Activated CD8-positive, alpha-beta memory T cell treated with anti-CD3 and anti-CD28 coated beads, Interleukin-2, amount 50 U/mL, for 48 hours (primary cell): Measurements from ENCODE around the gene JAG2.

Experiments used
- DNase-seq: peaks from one replicate; pipeline ENCODE4 v3.0.0-alpha.2; 2020

Gene JAG2

GRCh38 chr14:105203057-105203531 is 34.5 kb upstream of the JAG2 start:
- peak; percentile 88 for DNase-seq

GRCh38 chr14:105201925-105202513 is 33.4 kb upstream of the JAG2 start:
- DNase-seq = peak; percentile 72

- no peak for DNase-seq
These were observed 32.8 kb upstream of the JAG2 start for GRCh38 chr14:105201156-105201924.

- DNase-seq = no peak
These were observed 32.1 kb upstream of the JAG2 start for GRCh38 chr14:105200641-105201040.

GRCh38 chr14:105200074-105200473 is 31.5 kb upstream of the JAG2 start:
- DNase-seq = no peak

- no peak for DNase-seq
These were observed 30.5 kb upstream of the JAG2 start for GRCh38 chr14:105199093-105199492.

GRCh38 chr14:105198588-105198987 is 30.0 kb upstream of the JAG2 start:
- no peak for DNase-seq

- no peak for DNase-seq
These were observed 28.6 kb upstream of the JAG2 start for GRCh38 chr14:105197211-105197641.

- no peak for DNase-seq
These were observed 27.8 kb upstream of the JAG2 start for GRCh38 chr14:105196265-105196960.

GRCh38 chr14:105195522-105196264 is 27.1 kb upstream of the JAG2 start:
- DNase-seq = no peak

GRCh38 chr14:105195051-105195450 is 26.5 kb upstream of the JAG2 start:
- no peak for DNase-seq

- DNase-seq = no peak
These were observed 25.6 kb upstream of the JAG2 start for GRCh38 chr14:105193916-105194782.

- no peak for DNase-seq
These were observed 24.5 kb upstream of the JAG2 start for GRCh38 chr14:105192866-105193731.

GRCh38 chr14:105187935-105188524 is 19.5 kb upstream of the JAG2 start:
- no peak for DNase-seq

GRCh38 chr14:105187116-105187515 is 18.5 kb upstream of the JAG2 start:
- DNase-seq = no peak

GRCh38 chr14:105185973-105186372 is 17.4 kb upstream of the JAG2 start:
- DNase-seq = no peak

- no peak for DNase-seq
These were observed 16.4 kb upstream of the JAG2 start for GRCh38 chr14:105185001-105185400.

- DNase-seq = no peak
These were observed 15.9 kb upstream of the JAG2 start for GRCh38 chr14:105184461-105184860.

- DNase-seq = no peak
These were observed 13.9 kb upstream of the JAG2 start for GRCh38 chr14:105182296-105183020.
